ENCODE data around the gene NOL6. TPM values are rescaled to one million over a fixed set of nuclear protein-coding genes. Genes with fewer than 3 reads are reported as not detected.
"Not testable (repeated sequence)": the region's sequence is repeated elsewhere in the genome, so short reads cannot be mapped to it uniquely, and the experiment has no call there.

The NOL6 gene
- total and polyA plus RNA-seq, 10 donors, result 20.0 to 48.1 (median 26.5) TPM

GRCh38 chr9:33425128-33425533 lies 48.6 kb downstream of the NOL6 start:
- no peaks in the 10 kb centered on the region for H3K27me3 ChIP-seq (replicated peaks in 1 of 7)
- H3K27ac ChIP-seq, result no peak overlapping the region
- intact Hi-C loops (cut with DNase I; ENCODE audit: low total_unique reads), result no loop called here
- no peak for DNase-seq
- H3K4me1 ChIP-seq, result no peaks in the 10 kb centered on the region
- H3K9me3 ChIP-seq, result no peaks in the 10 kb centered on the region
- no peaks in the 10 kb centered on the region for H3K36me3 ChIP-seq
- 72 to 86% (median 77%) methylated on average over 4 of the region's 4 CpGs for WGBS, 5 donors
- TF ChIP-seq POLR2A (IDR thresholded peaks at IDR 0.05) (no peak), CTCF (IDR thresholded peaks at IDR 0.05 in 8 of 11, conservative IDR thresholded peaks at IDR 0.05 in 3 of 11) (no peak), POLR2AphosphoS5 (IDR thresholded peaks at IDR 0.05) (no peak)
- H3K4me3 ChIP-seq, result no peak overlapping the region

- intact Hi-C loops (cut with DNase I; ENCODE audit: low total_unique reads); H3K27me3 ChIP-seq (replicated peaks in 1 of 7); DNase-seq; H3K4me1 ChIP-seq; H3K4me3 ChIP-seq; H3K9me3 ChIP-seq; H3K27ac ChIP-seq; H3K36me3 ChIP-seq: not testable (repeated sequence)
- WGBS, 5 donors, result 92 to 96% (median 96%) methylated on average over 6 of the region's 6 CpGs
Measured at GRCh38 chr9:33424492-33424891, 49.2 kb downstream of the NOL6 start.

GRCh38 chr9:33424043-33424442 lies 49.7 kb downstream of the NOL6 start:
- DNase-seq; H3K27ac ChIP-seq; H3K4me1 ChIP-seq; H3K9me3 ChIP-seq; intact Hi-C loops (cut with DNase I; ENCODE audit: low total_unique reads); H3K36me3 ChIP-seq; H3K4me3 ChIP-seq; H3K27me3 ChIP-seq (replicated peaks in 1 of 7): not testable (repeated sequence)
- WGBS, 5 donors, result 81 to 90% (median 84%) methylated on average over 5 to 7 of the region's 7 CpGs

- Histone ChIP-seq H3K27me3 (replicated peaks in 1 of 7) (no peaks in the 10 kb centered on the region), H3K36me3 (no peaks in the 10 kb centered on the region), H3K9me3 (no peaks in the 10 kb centered on the region), H3K4me1 (peaks cover 0 to 25% (median 16%) of the 10 kb centered on the region in 6 donors), H3K27ac (no peak overlapping the region), H3K4me3 (no peak overlapping the region)
- WGBS, 5 donors, result 71 to 89% (median 80%) methylated on average over 10 of the region's 10 CpGs
- intact Hi-C loops (cut with DNase I; ENCODE audit: low total_unique reads), result no loop called here
- no peak for DNase-seq
- no peak for TF ChIP-seq CTCF (IDR thresholded peaks at IDR 0.05 in 8 of 11, conservative IDR thresholded peaks at IDR 0.05 in 3 of 11)
- TF ChIP-seq POLR2A (IDR thresholded peaks at IDR 0.05), result no peak
- TF ChIP-seq POLR2AphosphoS5 (IDR thresholded peaks at IDR 0.05), result no peak
Measured at GRCh38 chr9:33419708-33420303, 53.9 kb downstream of the NOL6 start.

- Histone ChIP-seq H3K4me3 (no peak overlapping the region), H3K27me3 (replicated peaks in 1 of 7) (no peaks in the 10 kb centered on the region), H3K4me1 (peaks cover 0 to 33% (median 19%) of the 10 kb centered on the region in 6 donors), H3K9me3 (no peaks in the 10 kb centered on the region), H3K27ac (no peak overlapping the region), H3K36me3 (no peaks in the 10 kb centered on the region)
- TF ChIP-seq POLR2A (IDR thresholded peaks at IDR 0.05) (no peak), POLR2AphosphoS5 (IDR thresholded peaks at IDR 0.05) (no peak), CTCF (IDR thresholded peaks at IDR 0.05 in 8 of 11, conservative IDR thresholded peaks at IDR 0.05 in 3 of 11) (no peak)
- intact Hi-C loops (cut with DNase I; ENCODE audit: low total_unique reads), result no loop called here
- WGBS, 5 donors, result 80 to 99% (median 92%) methylated on average over 7 to 8 of the region's 8 CpGs
- no peak for DNase-seq
Measured at GRCh38 chr9:33418090-33418489, 55.6 kb downstream of the NOL6 start.
